NCI-H1694 treated with DMSO at 0.1 percent for 48 hours (cell line): ENCODE data around the gene SGMS1.
"Not testable (repeated sequence)": the region's sequence is repeated elsewhere in the genome, so short reads cannot be mapped to it uniquely, and the experiment has no call there.

Source experiments
- DNase-seq: peaks from one replicate; lab custom pipeline; 2025; lab: John Stamatoyannopoulos, UW

SGMS1 gene

DNA sequence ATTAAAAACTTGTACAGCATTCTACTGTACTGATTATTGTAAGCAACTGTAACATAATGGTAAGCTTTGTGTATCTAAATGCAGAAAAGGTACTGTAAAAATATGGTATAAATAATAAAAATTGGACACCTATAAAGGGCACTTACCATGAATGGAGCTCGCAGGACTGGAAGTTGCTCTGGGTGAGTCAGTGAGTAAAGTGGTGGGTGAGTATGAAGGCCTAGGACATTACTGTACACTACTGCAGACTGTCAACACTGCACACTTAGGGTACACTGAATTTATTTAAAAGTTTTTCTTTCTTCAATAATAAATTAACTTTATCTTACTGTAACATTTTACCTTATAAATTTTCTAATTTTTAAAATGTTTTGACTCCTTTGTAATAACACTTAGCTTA, 253.8 kb downstream of the SGMS1 start:
- DNase-seq = no peak

DNA sequence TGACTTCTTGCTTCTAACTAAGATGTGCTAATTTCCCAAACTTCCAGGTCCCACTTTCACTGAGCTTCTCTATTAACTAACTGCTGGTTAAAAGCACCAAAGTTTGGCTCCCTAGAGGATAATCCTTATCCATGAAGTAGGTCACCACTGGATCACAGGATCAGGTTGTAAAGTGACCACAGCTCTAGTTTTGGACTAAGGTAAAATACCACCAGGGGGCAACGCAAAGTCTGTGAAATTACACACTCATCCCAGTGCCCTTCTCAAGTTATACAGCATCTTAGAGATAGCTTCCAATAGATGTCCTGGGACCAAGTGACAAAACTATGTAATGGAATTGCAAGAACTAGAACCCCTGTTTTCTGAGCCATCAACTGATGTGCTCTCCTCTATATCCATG, 256.0 kb downstream of the SGMS1 start:
- DNase-seq = no peak

DNA sequence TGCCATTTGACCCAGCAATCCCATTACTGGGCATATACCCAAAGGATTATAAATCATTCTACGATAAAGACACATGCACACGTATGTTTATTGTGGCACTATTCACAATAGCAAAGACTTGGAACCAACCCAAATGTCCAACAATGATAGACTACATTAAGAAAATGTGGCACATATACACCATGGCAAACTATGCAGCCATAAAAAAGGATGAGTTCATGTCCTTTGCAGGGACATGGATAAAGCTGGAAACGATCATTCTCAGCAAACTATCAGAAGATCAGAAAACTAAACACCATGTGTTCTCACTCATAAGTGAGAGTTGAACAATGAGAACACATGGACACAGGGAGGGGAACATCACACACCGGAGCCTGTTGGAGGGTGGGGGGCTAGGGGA, 257.3 kb downstream of the SGMS1 start:
- not testable (repeated sequence) for DNase-seq

DNA sequence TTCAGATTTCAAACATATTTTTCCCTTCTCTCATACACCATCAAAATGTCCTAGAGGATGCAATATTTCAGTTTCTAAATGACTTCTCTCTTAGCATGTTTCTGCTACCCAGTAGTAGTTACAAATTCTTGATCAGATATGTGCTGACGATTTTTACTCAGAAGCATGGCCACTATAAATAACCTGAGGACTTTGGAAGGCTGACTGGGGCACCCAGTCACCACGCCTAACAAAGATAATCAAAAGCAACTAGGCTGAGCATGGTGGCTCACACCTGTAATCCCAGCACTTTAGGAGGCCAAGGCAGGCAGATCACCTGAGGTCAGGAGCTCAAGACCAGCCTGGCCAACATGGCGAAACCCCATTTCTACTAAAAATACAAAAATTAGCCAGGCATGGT, 259.0 kb downstream of the SGMS1 start:
- DNase-seq = not testable (repeated sequence)

DNA sequence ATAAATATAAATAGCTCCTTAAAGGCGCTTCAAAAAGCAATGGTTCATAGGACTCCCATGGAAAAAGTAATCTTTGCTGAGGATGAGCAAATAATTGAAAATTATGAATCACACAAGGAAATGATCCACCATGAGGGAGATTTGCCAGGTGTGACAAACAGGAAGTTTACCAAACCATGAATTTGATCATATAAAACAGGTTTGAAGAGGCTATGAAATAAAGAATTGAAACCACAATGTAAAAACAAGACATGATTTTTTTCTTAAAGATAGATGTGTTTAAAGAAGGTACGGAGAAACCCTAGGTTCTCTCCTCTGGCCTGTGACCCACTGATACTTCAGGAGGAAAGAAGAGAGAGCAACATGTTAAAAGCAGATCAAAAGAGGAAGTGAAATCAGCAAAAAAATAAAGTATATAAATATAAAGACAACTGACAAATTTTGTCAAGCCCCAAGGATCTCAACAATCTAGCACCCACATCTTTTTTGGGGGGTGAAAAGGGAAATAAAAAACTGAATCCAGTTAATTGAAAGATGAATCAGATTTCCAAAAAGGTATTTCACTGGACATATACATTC, 261.1 kb downstream of the SGMS1 start:
- DNase-seq = no peak

DNA sequence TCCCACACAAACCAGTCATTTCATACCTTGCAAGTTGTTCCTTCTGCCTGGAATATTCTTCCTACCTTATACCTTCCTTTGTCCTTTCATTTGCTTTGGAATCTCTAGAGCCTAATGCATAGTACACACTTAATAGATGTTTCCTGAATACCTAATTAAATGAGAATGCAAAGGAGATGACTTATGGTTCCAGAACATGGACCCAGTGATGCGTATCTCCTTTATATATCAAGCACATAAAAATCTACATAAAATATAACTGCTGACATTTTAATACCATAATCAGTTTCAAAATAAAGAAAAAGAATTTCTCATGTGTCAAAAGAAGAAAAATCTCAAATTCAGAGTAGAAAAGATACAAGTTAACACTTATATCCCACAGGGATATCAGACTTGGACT, 261.8 kb downstream of the SGMS1 start:
- no peak for DNase-seq

DNA sequence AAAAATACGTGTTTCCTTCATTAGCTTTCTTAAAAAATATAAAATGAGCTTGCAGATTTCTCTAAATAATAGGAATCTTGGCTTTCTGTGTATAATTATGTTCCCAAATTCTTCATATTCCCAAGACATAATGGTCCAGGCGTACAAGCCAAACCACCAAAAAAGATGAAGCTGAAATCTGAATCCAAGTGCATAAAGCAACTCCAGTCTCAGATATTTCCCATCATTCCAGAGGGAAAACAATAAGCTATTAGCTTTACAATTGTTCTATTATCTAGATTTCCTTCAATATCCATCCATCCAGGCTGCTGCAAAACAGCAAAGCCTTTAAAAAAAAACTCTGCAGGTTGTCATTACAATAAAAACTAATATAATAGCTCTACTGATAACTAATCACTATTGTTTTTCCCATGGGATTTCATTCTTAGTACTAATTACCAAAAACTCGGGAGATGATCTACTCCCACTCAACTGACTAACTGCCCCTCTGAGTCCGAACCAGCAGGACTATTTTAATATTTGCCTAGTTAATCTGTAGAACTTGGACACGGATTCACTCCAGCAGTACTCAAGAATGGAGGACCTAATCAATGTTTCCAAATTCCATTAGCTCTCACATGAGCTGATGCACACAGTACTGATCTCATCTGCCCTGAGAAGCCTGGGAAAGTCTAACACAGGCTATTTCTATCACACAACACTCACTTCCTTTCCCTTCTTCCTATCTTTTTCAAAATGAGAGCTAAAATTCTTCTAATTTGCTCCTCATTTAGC, 263.5 kb downstream of the SGMS1 start:
- DNase-seq = no peak

DNA sequence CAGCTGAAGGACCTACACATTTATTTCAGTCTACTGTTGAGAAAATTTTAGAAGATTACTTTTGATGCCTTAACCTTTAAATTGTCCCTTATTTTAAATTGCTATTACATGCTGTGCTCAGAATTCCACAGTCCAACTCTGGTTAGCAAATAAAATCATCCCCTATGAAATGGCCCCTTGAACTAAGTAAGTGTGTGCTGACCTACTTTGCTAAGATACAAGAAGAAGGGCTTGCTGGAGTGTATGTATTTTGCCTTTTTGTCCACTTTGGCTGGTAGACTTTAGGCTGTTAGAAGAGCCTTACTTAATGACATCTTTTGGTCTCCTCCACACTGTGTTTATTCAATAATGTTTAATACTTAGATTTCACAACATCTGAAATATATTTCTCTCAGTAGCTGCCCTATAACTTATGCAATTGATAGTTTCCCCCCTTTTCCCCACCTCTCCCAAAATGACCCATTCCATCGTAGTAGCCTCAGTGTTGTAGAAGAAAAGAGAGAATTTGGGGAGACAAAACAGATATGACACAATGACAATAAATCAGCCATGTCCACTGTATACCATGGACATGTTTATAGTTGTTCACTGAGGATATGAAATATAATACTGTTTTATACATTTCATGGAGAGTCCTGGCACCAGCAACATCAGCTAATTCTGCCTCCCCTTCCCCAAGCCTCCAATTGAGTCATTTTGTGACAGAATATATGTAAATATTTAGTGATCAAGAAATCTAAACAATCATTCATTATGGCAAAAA, 264.6 kb downstream of the SGMS1 start:
- DNase-seq = no peak

DNA sequence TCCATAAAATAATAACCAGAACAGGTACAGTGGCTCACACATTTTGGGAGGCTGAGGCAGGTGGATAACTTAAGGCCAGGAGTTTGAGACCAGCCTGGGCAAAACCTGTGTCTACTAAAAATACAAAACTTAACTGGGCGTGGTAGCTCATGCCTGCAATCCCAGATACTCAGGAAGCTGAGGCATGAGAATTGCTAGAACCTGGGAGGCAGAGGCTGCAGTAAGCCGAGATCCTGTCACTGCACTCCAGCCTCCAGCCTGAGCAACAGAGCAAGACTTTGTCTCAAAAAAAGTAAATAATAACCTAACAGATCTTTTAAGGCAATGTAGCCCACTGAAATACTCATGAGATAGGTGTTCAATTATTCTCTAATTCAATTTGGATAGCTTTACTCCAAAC, 265.3 kb downstream of the SGMS1 start:
- no peak for DNase-seq

DNA sequence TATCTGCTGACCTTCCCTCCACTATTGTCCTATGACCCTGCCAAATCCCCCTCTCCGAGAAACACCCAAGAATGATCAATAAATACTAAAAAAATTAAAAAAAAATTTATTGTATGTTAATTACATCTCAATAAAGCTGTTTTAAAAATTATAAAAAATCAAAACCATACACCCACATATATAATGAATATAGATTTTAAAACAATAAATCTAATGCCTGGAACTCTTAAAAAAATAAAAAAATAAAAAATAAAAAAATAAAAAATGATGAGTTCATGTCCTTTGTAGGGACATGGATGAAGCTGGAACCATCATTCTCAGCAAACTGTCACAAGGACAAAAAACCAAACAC, 267.3 kb downstream of the SGMS1 start:
- not testable (repeated sequence) for DNase-seq

DNA sequence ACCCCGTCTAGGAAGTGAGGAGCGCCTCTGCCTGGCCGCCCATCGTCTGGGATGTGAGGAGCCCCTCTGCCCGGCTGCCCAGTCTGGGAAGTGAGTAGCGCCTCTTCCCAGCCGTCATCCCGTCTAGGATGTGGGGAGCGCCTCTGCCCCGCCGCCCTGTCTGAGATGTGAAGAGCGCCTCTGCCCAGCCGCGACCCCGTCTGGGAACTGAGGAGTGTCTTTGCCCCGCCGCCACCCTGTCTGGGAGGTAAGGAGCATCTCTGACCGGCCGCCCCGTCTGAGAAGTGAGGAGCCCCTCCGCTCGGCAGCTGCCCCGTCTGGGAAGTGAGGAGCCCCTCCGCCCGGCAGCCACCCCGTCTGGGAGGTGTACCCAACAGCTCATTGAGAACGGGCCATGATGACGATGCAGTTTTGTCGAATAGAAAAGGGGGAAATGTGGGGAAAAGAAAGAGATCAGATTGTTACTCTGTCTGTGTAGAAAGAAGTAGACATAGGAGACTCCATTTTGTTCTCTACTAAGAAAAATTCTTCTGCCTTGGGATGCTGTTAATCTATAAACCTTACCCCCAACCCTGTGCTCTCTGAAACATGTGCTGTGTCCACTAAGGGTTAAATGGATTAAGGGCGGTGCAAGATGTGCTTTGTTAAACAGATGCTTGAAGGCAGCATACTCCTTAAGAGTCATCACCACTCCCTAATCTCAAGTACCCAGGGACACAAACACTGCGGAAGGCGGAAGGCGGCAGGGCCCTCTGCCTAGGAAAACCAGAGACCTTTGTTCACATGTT, 267.9 kb downstream of the SGMS1 start:
- DNase-seq = not testable (repeated sequence)

DNA sequence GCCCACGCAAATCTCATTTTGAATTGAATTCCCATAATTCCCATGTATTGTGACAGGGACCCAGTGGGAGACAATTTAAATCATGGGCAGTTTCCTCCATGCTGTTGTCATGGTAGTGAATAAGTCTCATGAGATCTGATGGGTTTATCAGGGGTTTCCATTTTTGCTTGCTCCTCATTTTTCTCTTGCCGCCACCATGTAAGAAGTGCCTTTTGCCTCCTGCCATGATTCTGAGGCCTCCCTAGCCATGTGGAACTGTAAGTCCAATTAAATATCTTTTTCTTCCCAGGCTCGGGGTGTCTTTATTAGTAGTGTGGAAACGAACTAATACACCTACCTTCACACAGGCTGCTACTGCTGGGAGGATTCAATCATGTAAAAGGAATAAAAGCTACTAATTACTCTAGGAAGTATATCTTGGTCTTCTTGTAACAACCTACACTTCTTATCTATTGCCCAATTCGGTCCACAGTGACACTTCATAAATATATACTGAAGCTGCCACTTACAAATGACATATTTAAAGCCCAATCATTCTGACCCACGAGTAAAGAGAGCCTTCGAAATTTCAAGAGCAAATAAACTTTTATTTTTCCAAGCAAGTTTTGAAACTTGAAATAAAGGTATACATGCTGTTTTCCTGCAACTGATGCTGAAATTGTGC, 272.1 kb downstream of the SGMS1 start:
- no peak for DNase-seq

DNA sequence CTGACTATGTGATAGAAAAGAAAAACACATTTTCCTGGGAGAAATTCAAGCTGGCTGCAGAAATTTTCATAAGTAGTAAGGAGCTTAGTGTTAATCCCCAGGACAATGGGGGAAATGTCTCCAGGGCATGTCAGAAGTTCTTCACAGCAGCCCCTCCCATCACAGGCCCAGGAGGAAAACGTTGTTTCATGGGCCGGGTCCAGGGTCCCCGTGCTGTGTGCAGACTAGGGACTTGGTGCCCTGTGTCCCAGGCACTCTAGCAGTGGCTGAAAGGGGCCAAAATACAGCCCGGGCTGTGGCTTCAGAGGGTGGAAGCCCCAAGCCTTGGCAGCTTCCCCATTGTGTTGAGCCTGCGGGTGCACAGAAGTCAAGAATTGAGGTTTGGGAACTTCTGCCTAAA, 273.4 kb downstream of the SGMS1 start:
- no peak for DNase-seq

DNA sequence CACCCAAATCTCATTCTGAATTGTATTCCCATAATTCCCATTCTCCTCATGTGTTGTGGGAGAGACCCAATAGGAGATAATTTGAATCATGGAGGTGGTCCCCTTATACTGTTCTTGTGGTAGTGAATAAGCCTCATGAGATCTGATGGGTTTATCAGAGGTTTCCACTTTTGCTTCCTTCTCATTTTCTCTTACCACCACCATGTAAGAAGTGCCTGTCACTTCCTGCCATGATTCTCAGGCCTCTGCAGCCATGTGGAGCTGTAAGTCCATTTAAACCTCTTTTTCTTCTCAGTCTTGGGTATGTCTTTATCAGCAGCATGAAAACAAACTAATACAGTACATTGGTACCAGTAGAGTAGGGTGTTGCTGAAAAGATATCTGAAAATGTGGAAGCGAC, 274.2 kb downstream of the SGMS1 start:
- no peak for DNase-seq

DNA sequence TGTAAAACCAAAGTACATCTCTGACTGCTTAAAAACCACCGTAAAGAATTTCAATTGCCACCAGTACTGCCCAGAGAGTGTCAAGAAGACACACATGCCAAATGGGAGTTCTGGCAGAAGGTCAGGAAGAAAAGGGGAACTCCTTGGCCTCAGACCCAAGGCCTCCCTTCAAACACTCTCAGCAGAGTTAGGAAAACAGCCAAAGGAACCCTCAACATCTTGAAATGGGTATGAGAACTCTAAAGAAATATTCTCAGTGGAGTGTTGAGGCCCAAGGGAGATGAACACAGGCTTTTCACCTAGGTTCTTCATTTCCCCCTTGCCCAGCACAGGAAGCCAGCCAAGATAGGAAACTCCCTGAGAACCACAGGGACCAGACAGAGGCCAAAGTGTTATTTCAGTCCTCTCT, 276.4 kb downstream of the SGMS1 start:
- DNase-seq = no peak

DNA sequence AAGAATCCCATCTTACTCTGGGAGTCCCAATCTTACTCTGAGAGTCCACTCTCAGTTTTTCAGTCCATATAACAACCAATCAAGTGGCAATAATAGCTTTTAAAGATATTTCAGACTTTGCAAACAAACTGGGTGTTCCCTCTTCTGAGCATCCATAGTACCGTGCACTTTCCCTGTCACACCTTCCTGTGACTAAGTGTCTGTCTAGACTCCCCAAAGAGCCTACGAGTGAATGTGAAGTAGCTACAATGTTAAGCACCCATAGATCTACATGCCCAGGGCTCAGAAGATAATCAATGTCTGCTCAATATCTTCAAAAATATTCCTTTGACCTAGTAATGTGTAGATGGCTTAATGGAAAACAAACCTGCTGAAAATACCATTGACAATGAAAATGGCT, 276.8 kb downstream of the SGMS1 start:
- DNase-seq = no peak

DNA sequence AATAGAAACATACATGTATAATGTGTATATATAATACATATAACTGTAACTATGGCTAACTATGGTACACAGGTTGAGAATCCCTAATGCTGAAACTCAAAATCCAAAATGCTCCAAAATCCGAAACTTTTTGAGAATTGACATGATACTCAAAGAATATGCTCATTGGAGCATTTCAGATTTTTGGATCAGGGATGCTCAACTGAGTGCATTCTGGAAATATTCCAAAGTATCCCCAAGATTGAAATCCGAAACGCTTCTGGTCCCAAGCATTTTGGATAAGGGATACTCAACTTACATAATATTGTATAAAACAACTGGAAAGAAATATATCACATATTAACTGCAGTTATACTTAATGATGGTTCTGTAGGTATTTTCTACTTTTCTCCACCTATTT, 278.2 kb downstream of the SGMS1 start:
- no peak for DNase-seq

DNA sequence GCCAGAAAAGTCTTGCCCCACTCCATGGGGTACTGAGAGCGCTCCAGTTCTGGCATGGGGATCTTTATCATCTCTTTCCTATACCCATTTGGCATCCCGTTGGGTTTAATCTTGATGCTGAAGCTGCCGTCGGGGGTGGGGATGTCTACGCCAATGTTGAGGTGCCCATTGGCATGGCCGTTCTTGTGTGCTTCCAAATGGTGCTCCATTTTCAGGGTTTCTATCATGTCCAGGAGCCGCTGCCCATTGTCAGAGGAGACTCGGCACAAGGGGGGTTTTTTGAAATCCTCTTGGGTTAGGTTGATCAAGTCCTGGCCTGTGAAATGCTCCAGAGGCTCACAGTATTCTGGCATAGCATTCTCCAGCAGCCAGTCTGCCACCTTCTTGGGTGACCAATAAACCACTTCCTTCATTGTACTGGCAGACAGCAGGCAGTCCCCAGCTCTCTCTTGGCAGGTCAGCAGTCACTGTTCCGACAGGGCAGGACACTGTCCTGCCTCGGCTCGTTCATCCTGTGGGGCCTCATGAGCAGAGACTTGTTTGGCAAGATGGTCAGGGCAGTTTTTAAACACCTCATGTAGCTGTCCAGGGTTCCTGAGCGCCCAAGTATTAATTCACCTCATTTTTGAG, 279.9 kb downstream of the SGMS1 start:
- DNase-seq = no peak

DNA sequence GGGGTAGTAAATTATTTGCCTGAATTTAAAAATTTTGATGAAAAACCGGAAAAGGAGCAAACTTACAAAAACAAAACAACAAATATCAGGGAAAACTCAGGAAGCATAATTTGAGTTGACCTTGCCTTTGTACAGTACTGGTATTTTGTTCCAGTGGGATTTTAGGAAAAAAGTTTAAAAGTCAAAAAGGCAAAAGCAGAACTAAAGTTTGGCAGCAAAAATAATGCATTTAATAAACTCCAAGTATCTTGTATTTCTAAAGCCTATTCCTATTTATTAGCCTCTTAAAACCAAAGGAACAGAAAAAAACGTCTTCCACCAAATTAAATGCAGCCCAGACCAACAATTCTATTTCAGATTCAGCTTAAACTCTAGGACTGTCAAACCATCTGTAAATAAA, 281.8 kb downstream of the SGMS1 start:
- no peak for DNase-seq

DNA sequence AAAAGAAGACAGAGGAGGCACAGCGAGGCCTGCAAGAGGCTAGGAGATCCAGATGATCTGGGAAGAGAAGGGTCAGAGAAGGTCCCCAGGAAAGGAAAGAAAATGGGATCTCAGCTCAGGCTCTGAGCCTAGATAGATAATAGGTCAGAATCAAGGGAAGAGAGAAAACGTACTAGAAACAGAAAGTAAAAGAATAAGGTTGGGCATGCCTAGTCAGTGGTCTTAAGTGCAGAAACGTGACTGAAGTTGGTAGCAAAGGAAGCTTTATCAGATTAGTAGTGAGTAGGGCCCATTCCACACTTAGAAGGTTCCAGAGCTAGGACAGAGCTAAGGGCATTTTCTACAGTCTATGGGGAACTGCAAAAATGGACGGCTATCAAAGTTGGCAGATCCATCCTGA, 287.6 kb downstream of the SGMS1 start:
- DNase-seq = no peak

DNA sequence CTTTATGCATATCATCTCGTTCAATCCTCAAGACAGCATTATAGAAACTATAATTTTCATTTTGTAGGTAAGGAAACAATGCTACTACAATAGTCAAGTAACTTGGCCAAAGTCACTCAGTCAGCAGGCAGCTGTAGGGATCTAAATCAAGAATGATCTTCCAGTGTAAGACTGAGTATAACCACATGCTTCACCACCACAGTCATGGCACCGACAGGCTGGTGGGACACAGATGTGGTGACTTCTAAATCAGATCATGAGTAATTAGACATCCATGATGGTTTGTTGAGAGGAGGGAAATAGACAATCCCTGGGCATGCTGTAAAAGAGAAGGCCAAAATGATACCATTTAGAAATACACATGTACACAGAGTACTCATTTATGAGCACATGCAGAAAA, 288.4 kb downstream of the SGMS1 start:
- DNase-seq = no peak

DNA sequence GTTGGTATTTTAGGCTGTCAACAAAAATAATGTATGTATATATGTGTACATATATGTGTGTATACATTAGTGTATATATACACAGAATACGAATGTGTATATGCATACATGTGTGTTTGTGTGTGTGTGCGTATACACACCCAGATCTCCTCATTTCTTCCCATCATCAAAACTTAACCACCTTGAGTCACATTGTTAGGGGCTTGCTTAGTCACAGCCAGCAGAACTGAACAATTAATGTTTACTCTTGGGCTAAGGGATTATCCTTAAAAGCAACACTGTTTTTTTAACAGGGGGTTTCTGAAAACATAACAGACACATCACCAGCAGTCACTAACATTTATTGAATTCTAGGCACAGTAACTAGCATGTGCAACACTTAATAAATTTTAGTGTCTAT, 289.5 kb downstream of the SGMS1 start:
- DNase-seq = no peak
